ENCODE results near the gene TENM4.

GRCh38 chr11:79485694-79486093, 44.9 kb upstream of the TENM4 start:
- no peak for TF ChIP-seq CTCF (conservative IDR thresholded peaks at IDR 0.05; ENCODE audit: low read length)
- no peak for TF ChIP-seq EZH2phosphoT487 (IDR thresholded peaks at IDR 0.05; ENCODE audit: borderline replicate concordance, low read depth, low read length)
